Measurements from ENCODE around the gene ROR2. TPM values are rescaled to one million over a fixed set of nuclear protein-coding genes. Genes with fewer than 3 reads are reported as not detected.
"Not testable (repeated sequence)": the region's sequence is repeated elsewhere in the genome, so short reads cannot be mapped to it uniquely, and the experiment has no call there.

ROR2 gene
- total and polyA plus RNA-seq, 2 of the 13 experiments (the other 11 are each of a cell fraction or from before 2014, with no cell fraction given): not detected

DNA sequence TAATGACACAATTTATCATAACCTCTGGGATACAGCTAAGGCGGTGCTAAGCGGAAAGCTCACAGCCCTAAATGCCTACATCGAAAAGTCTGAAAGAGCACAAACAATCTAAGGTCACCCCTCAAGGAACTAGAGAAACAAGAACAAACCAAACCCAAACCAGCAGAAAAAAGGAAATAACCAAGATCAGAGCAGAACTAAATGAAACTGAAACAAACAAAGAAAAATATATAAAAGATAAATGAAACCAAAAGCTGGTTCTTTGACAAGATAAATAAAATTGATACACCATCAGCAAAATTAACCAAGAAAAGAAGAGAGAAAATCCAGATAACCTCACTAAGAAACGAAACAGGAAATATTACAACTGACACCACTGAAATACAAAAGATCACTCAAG, 409.5 kb downstream of the ROR2 start:
- DNase-seq (ENCODE audit: low spot score); CTCF ChIA-PET (ENCODE audit: low intra/inter-chr PET ratio, low total read pairs); H3K4me2 ChIP-seq (ENCODE audit: low read depth, low read length); H2AFZ ChIP-seq (ENCODE audit: low read length); H3K79me2 ChIP-seq (ENCODE audit: insufficient read depth, low read length); H3K36me3 ChIP-seq (replicated peaks in 1 of 2; ENCODE audit: control insufficient read depth in 1 of 2, insufficient read depth in 2 of 2, low read length in 2 of 2); H3K27me3 ChIP-seq (ENCODE audit: control insufficient read depth in 1 of 2, insufficient read depth in 2 of 2, low read length in 2 of 2); POLR2A ChIA-PET; intact Hi-C loops (cut with micrococcal nuclease; ENCODE audit: unreplicated experiment); H3K9ac ChIP-seq (ENCODE audit: insufficient read depth, low read depth, low read length); FAIRE-seq; H3K9me3 ChIP-seq (ENCODE audit: low read length); in situ Hi-C loops (cut with HindIII; ENCODE audit: extremely low pct_ligation_motif_present, low pct_unique_long_range_greater_than_20kb); ATAC-seq; H4K20me1 ChIP-seq (ENCODE audit: insufficient read depth, low read length); BruUV-seq (replicated peaks); H3K27ac ChIP-seq (ENCODE audit: extremely low read length, insufficient read depth, low read length); H3K4me3 ChIP-seq (replicated peaks in 1 of 3; ENCODE audit: insufficient read depth in 1 of 3, low read depth in 2 of 3, low read length in 3 of 3): not testable (repeated sequence)
- WGBS (ENCODE audit: low lambda C conversion rate): 44% methylated on average over 4 of the region's 4 CpGs
- peaks cover 10% of the 10 kb centered on the region for H3K4me1 ChIP-seq (ENCODE audit: insufficient read depth, low read length)

DNA sequence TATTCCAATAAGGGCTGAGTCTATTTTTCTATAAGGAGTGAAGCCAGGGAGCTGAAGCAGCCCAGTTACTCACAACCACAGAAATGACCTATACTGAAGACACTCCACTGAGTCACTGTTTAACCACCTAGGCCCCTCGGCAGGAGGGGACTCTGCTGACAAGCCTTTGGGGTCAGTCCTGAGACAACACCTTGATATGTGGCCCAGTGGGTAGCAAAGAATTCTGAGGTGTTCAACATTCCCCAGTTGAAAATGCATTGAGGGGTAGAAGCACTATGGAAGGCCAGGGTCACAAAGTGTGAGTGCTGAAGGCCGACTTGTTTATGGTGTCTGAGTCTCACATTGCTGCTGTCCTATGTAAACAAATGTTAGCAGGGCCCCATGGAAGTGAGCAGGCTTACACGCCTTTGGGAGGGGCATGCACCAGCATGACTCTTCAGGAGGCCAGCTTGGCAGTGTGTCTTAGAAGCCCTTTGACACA, 413.8 kb downstream of the ROR2 start:
- POLR2A ChIA-PET: no interaction called here
- H3K27ac ChIP-seq (ENCODE audit: extremely low read length, insufficient read depth, low read length): no peak overlapping the region
- in situ Hi-C loops (cut with HindIII; ENCODE audit: extremely low pct_ligation_motif_present, low pct_unique_long_range_greater_than_20kb): no loop called here
- peak; percentile 41 for DNase-seq (ENCODE audit: low spot score)
- no peak for FAIRE-seq
- H4K20me1 ChIP-seq (ENCODE audit: insufficient read depth, low read length): no peaks in the 10 kb centered on the region
- intact Hi-C loops (cut with micrococcal nuclease; ENCODE audit: unreplicated experiment): no loop called here
- H3K9me3 ChIP-seq (ENCODE audit: low read length): no peaks in the 10 kb centered on the region
- peak; percentile 90 for ATAC-seq
- WGBS (ENCODE audit: low lambda C conversion rate): 0% methylated on average over 3 of the region's 3 CpGs
- H3K9ac ChIP-seq (ENCODE audit: insufficient read depth, low read depth, low read length): no peak overlapping the region
- no peaks in the 10 kb centered on the region for H3K36me3 ChIP-seq (replicated peaks in 1 of 2; ENCODE audit: control insufficient read depth in 1 of 2, insufficient read depth in 2 of 2, low read length in 2 of 2)
- peaks cover 0 to 28% of the 10 kb centered on the region in 2 experiments; a peak in 2 of 5 replicates for H3K27me3 ChIP-seq (ENCODE audit: control insufficient read depth in 1 of 2, insufficient read depth in 2 of 2, low read length in 2 of 2)
- peak overlapping the region; percentile 29; the same call in 1 of the 2 replicates for H3K4me2 ChIP-seq (ENCODE audit: low read depth, low read length)
- no peaks in the 10 kb centered on the region for H3K79me2 ChIP-seq (ENCODE audit: insufficient read depth, low read length)
- H3K4me1 ChIP-seq (ENCODE audit: insufficient read depth, low read length): peaks cover 11% of the 10 kb centered on the region
- CTCF ChIA-PET (ENCODE audit: low intra/inter-chr PET ratio, low total read pairs): no interaction called here
- BruUV-seq (replicated peaks): no TSS peak
- H3K4me3 ChIP-seq (replicated peaks in 1 of 3; ENCODE audit: insufficient read depth in 1 of 3, low read depth in 2 of 3, low read length in 3 of 3): no peak overlapping the region
- no peak overlapping the region for H2AFZ ChIP-seq (ENCODE audit: low read length)
- no peak for TF ChIP-seq SATB2 (CRISPR knock-in tag; IDR thresholded peaks at IDR 0.05)
- TF ChIP-seq HOXA7 (CRISPR knock-in tag; IDR thresholded peaks at IDR 0.05): no peak
- TF ChIP-seq SUZ12 (IDR thresholded peaks at IDR 0.05; ENCODE audit: low read depth, low read length): no peak
- no peak for TF ChIP-seq MED8 (CRISPR knock-in tag; IDR thresholded peaks at IDR 0.05; ENCODE audit: insufficient replicate concordance)
- TF ChIP-seq ZNF496 (CRISPR knock-in tag; IDR thresholded peaks at IDR 0.05; ENCODE audit: insufficient replicate concordance): no peak
- TF ChIP-seq, protein P1, sequence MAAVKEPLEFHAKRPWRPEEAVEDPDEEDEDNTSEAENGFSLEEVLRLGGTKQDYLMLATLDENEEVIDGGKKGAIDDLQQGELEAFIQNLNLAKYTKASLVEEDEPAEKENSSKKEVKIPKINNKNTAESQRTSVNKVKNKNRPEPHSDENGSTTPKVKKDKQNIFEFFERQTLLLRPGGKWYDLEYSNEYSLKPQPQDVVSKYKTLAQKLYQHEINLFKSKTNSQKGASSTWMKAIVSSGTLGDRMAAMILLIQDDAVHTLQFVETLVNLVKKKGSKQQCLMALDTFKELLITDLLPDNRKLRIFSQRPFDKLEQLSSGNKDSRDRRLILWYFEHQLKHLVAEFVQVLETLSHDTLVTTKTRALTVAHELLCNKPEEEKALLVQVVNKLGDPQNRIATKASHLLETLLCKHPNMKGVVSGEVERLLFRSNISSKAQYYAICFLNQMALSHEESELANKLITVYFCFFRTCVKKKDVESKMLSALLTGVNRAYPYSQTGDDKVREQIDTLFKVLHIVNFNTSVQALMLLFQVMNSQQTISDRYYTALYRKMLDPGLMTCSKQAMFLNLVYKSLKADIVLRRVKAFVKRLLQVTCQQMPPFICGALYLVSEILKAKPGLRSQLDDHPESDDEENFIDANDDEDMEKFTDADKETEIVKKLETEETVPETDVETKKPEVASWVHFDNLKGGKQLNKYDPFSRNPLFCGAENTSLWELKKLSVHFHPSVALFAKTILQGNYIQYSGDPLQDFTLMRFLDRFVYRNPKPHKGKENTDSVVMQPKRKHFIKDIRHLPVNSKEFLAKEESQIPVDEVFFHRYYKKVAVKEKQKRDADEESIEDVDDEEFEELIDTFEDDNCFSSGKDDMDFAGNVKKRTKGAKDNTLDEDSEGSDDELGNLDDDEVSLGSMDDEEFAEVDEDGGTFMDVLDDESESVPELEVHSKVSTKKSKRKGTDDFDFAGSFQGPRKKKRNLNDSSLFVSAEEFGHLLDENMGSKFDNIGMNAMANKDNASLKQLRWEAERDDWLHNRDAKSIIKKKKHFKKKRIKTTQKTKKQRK (IDR thresholded peaks at IDR 0.05; ENCODE audit: low read length): no peak
- TF ChIP-seq ZNF20 (CRISPR knock-in tag; IDR thresholded peaks at IDR 0.05): no peak
- peak; percentile 27; the same call in 1 of the 2 replicates for TF ChIP-seq HDAC1 (CRISPR knock-in tag; IDR thresholded peaks at IDR 0.05)
- no peak for TF ChIP-seq ZNF547 (CRISPR knock-in tag; IDR thresholded peaks at IDR 0.05)
- TF ChIP-seq ARNT2 (CRISPR knock-in tag; IDR thresholded peaks at IDR 0.05; ENCODE audit: low read depth): no peak
- TF ChIP-seq MBD4 (IDR thresholded peaks at IDR 0.05; ENCODE audit: borderline replicate concordance, low read length): no peak
- TF ChIP-seq RBFOX2 (IDR thresholded peaks at IDR 0.05; ENCODE audit: low read depth, low read length): no peak
- no peak for TF ChIP-seq SAFB2 (CRISPR knock-in tag; IDR thresholded peaks at IDR 0.05; ENCODE audit: borderline replicate concordance, low read depth)
- TF ChIP-seq TGIF2 (CRISPR knock-in tag; IDR thresholded peaks at IDR 0.05): no peak
- 0 out of 2 replicates have a peak, but pooled peaks have one; percentile 26 for TF ChIP-seq ZNF670 (CRISPR knock-in tag; IDR thresholded peaks at IDR 0.05; ENCODE audit: borderline replicate concordance)
- no peak for TF ChIP-seq NFYB (CRISPR knock-in tag; IDR thresholded peaks at IDR 0.05)
- no peak for TF ChIP-seq KDM2A (CRISPR knock-in tag; IDR thresholded peaks at IDR 0.05; ENCODE audit: borderline replicate concordance, low read depth)
- TF ChIP-seq ZNF138 (CRISPR knock-in tag; IDR thresholded peaks at IDR 0.05; ENCODE audit: low read depth): no peak
